Liver (tissue), 9 donors: ENCODE measurements around the gene IQCM. TPM values are rescaled to one million over a fixed set of nuclear protein-coding genes. Genes with fewer than 3 reads are reported as not detected.

ENCODE experiments used
- DNase-seq: peaks from one replicate; pipeline ENCODE4 v3.0.0-alpha.2; 2017; ENCODE audit warnings: low spot score
- H3K27ac ChIP-seq, 2 donors: one replicate each; pipeline ENCODE4 v1.7.0; 2013; ENCODE audit warnings: inconsistent platforms in 2 of 2, low read length in 2 of 2, control low read depth in 1 of 2, low read depth in 1 of 2, mild to moderate bottlenecking in 1 of 2
- H3K27me3 ChIP-seq, 4 donors: one replicate each; pipeline versions ENCODE4 v1.6.1 to v1.7.0; 2013; ENCODE audit warnings: low read length in 3 of 4, inconsistent platforms in 1 of 4, mild to moderate bottlenecking in 1 of 4, moderate library complexity in 1 of 4; ENCODE audit not compliant: control insufficient read depth in 4 of 4, insufficient read depth in 4 of 4
- H3K36me3 ChIP-seq, 4 donors: one replicate each; pipeline versions ENCODE4 v1.6.1 to v1.7.0; 2013; ENCODE audit warnings: low read length in 3 of 4, mild to moderate bottlenecking in 3 of 4, low read depth in 1 of 4, moderate library complexity in 1 of 4; ENCODE audit not compliant: control insufficient read depth in 4 of 4, insufficient read depth in 3 of 4
- H3K4me1 ChIP-seq, 4 donors: one replicate each; pipeline versions ENCODE4 v1.6.1 to v1.7.0; 2013; ENCODE audit warnings: low read length in 3 of 4, mild to moderate bottlenecking in 3 of 4, moderate library complexity in 1 of 4; ENCODE audit not compliant: control insufficient read depth in 4 of 4, insufficient read depth in 4 of 4
- H3K4me3 ChIP-seq, 3 donors: one replicate each; pipeline versions ENCODE4 v1.6.1 to v1.7.0; 2013; ENCODE audit warnings: low read length in 3 of 3, control low read depth in 1 of 3, low read depth in 1 of 3, mild to moderate bottlenecking in 1 of 3
- H3K9ac ChIP-seq, 2 donors: one replicate each; pipeline ENCODE4 v1.7.0; 2013; ENCODE audit warnings: low read length in 2 of 2, mild to moderate bottlenecking in 2 of 2, moderate library complexity in 2 of 2, control low read depth in 1 of 2, low read depth in 1 of 2
- H3K9me3 ChIP-seq, 4 donors: one replicate each; pipeline versions ENCODE4 v1.6.1 to v1.7.0; 2013; ENCODE audit warnings: low read length in 3 of 4; ENCODE audit not compliant: control insufficient read depth in 4 of 4
- EGR1 ChIP-seq, 2 donors: IDR thresholded peaks; 2 replicates each; pipeline ENCODE4 v1.6.1; 2016 to 2018; ENCODE audit warnings: antibody characterized with exemption in 2 of 2, low read depth in 2 of 2
- FOXA2 ChIP-seq: IDR thresholded peaks from 2 replicates; pipeline ENCODE4 v1.6.1; 2016; ENCODE audit warnings: antibody characterized with exemption
- GABPA ChIP-seq, 2 donors: IDR thresholded peaks in 1 of 2; conservative IDR thresholded peaks in 1 of 2; 2 replicates each; pipeline ENCODE4 v1.6.1; 2016; ENCODE audit warnings: antibody characterized with exemption in 2 of 2, mild to moderate bottlenecking in 1 of 2, moderate library complexity in 1 of 2
- HNF4A ChIP-seq, 2 donors: conservative IDR thresholded peaks; 2 replicates each; pipeline ENCODE4 v1.6.1; 2016; ENCODE audit warnings: antibody characterized with exemption in 2 of 2, mild to moderate bottlenecking in 2 of 2
- HNF4G ChIP-seq: IDR thresholded peaks from 2 replicates; pipeline ENCODE4 v1.6.1; 2016; ENCODE audit warnings: antibody characterized with exemption
- JUND ChIP-seq, 2 donors: IDR thresholded peaks; 2 replicates each; pipeline ENCODE4 v1.6.1; 2016; ENCODE audit warnings: antibody characterized with exemption in 2 of 2
- NR2F2 ChIP-seq: IDR thresholded peaks from 2 replicates; pipeline ENCODE4 v1.6.1; 2016; ENCODE audit warnings: antibody characterized with exemption
- RAD21 ChIP-seq, 2 donors: IDR thresholded peaks; 2 replicates each; pipeline ENCODE4 v1.6.1; 2016; ENCODE audit warnings: antibody characterized with exemption in 2 of 2, mild to moderate bottlenecking in 2 of 2
- RXRA ChIP-seq, 2 donors: IDR thresholded peaks; 2 replicates each; pipeline ENCODE4 v1.6.1; 2017 to 2018; ENCODE audit warnings: antibody characterized with exemption in 2 of 2, mild to moderate bottlenecking in 1 of 2
- SP1 ChIP-seq: IDR thresholded peaks from 2 replicates; pipeline ENCODE4 v1.6.1; 2018; ENCODE audit warnings: antibody characterized with exemption, mild to moderate bottlenecking
- TAF1 ChIP-seq: conservative IDR thresholded peaks from 2 replicates; pipeline ENCODE4 v1.6.1; 2016; ENCODE audit warnings: antibody characterized with exemption, mild to moderate bottlenecking
- YY1 ChIP-seq: IDR thresholded peaks from 2 replicates; pipeline ENCODE4 v1.6.1; 2016; ENCODE audit warnings: antibody characterized with exemption, mild to moderate bottlenecking
- WGBS: extraction: QIAGEN DNeasy Blood & Tissue Kit; methylation state at CpG from one replicate; pipeline ENCODE4 v1.1.7; 2013; 5-methylcytosine and 5-hydroxymethylcytosine counted together
- polyA plus RNA-seq, 2 donors: library from polyadenylated mRNA; stranded (reverse) in 1 of 2; unstranded in 1 of 2; fragments of 200-250 nt in 1 of 2; fragments of >200 nt in 1 of 2; fragmentation: Nextera tagmentation in 1 of 2; extraction: Ambion mirVana in 1 of 2; gene quantifications; one replicate each; pipeline versions ENCODE4 v1.2.1 to v1.2.3, GENCODE V29; 2013 to 2015
- total RNA-seq, 2 donors: library from RNA; depleted of rRNA; stranded (reverse); fragments of >200 nt; gene quantifications; one replicate each; pipeline ENCODE4 v1.2.3, GENCODE V29; 2014
- TF ChIP-seq, protein P1 (sequence below): IDR thresholded peaks from 2 replicates; pipeline ENCODE4 v1.6.1; 2016; ENCODE audit warnings: antibody characterized with exemption
- TF ChIP-seq, protein P2 (sequence below): IDR thresholded peaks from 2 replicates; pipeline ENCODE4 v1.6.1; 2016; ENCODE audit warnings: antibody characterized with exemption
- TF ChIP-seq, protein P3 (sequence below): fragments of 150-350 bp; IDR thresholded peaks from 2 replicates; pipeline ENCODE4 v1.5.1; 2017; ENCODE audit warnings: improper control_type of control experiment, low read depth, low read length; ENCODE audit not compliant: missing input control
- TF ChIP-seq, protein P4 (sequence below): IDR thresholded peaks from 2 replicates; pipeline ENCODE4 v1.6.1; 2016; ENCODE audit warnings: antibody characterized with exemption, mild to moderate bottlenecking
- TF ChIP-seq, protein P5 (sequence below): IDR thresholded peaks from 2 replicates; pipeline ENCODE4 v1.6.1; 2016; ENCODE audit warnings: antibody characterized with exemption
- donor health status: healthy.
- donor health status: healthy.
- donor health status: healthy.
- donor health status: healthy.
- donor health status: healthy.

IQCM gene
- total and polyA plus RNA-seq, 4 donors: 0.08 TPM; not detected in 3

DNA sequence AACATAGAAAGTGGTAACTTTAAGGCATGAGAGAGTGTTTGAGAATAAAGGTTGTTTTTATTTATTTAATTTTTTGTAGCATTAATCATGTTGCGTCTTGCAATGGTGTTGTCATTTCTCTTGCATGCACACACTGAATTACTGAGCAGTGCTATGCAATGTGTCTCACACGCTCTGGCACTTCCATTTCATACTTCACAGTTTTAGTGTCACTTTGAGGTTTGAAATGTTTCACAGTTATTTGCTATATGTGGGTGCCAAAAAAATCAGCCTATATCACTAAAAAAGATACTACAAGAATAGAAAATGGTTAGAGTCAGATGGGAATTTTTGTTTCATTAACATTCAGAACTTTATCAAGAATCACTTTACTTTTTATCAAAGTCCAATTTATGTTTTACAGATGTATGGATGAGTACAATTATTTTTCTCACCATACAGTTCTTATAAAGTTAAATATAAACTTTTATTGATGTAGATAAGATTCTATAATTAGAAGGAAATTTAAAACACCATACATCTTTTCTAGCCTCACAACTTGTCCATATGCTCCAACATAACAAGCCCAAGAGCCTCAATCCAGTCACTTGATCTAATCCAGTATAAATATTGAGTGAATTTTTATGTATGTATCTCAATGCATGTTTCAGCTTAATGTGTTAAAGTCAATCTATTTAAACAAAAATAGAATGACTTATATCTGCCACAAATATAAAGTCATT, 114.0 kb downstream of the IQCM start:
- 88% methylated on average over 2 of the region's 2 CpGs for WGBS
- Histone ChIP-seq H3K27me3 (no peaks in the 10 kb centered on the region), H3K9me3 (no peaks in the 10 kb centered on the region), H3K4me3 (no peak overlapping the region), H3K4me1 (no peaks in the 10 kb centered on the region), H3K9ac (no peak overlapping the region), H3K36me3 (no peaks in the 10 kb centered on the region), H3K27ac (no peak overlapping the region)
- TF ChIP-seq, protein P1, sequence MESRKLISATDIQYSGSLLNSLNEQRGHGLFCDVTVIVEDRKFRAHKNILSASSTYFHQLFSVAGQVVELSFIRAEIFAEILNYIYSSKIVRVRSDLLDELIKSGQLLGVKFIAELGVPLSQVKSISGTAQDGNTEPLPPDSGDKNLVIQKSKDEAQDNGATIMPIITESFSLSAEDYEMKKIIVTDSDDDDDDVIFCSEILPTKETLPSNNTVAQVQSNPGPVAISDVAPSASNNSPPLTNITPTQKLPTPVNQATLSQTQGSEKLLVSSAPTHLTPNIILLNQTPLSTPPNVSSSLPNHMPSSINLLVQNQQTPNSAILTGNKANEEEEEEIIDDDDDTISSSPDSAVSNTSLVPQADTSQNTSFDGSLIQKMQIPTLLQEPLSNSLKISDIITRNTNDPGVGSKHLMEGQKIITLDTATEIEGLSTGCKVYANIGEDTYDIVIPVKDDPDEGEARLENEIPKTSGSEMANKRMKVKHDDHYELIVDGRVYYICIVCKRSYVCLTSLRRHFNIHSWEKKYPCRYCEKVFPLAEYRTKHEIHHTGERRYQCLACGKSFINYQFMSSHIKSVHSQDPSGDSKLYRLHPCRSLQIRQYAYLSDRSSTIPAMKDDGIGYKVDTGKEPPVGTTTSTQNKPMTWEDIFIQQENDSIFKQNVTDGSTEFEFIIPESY: no peak
- TF ChIP-seq SP1 (no peak), GABPA (IDR thresholded peaks at IDR 0.05 in 1 of 2, conservative IDR thresholded peaks at IDR 0.05 in 1 of 2) (no peak), HNF4A (conservative IDR thresholded peaks at IDR 0.05) (no peak), RAD21 (IDR thresholded peaks at IDR 0.05) (no peak), EGR1 (IDR thresholded peaks at IDR 0.05; ENCODE audit: low read depth in 2 of 2) (no peak), RXRA (IDR thresholded peaks at IDR 0.05) (no peak), FOXA2 (no peak), HNF4G (no peak), JUND (IDR thresholded peaks at IDR 0.05) (no peak), TAF1 (no peak), YY1 (no peak), NR2F2 (no peak)
- TF ChIP-seq, protein P2, sequence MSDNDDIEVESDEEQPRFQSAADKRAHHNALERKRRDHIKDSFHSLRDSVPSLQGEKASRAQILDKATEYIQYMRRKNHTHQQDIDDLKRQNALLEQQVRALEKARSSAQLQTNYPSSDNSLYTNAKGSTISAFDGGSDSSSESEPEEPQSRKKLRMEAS: no peak
- TF ChIP-seq, protein P3, sequence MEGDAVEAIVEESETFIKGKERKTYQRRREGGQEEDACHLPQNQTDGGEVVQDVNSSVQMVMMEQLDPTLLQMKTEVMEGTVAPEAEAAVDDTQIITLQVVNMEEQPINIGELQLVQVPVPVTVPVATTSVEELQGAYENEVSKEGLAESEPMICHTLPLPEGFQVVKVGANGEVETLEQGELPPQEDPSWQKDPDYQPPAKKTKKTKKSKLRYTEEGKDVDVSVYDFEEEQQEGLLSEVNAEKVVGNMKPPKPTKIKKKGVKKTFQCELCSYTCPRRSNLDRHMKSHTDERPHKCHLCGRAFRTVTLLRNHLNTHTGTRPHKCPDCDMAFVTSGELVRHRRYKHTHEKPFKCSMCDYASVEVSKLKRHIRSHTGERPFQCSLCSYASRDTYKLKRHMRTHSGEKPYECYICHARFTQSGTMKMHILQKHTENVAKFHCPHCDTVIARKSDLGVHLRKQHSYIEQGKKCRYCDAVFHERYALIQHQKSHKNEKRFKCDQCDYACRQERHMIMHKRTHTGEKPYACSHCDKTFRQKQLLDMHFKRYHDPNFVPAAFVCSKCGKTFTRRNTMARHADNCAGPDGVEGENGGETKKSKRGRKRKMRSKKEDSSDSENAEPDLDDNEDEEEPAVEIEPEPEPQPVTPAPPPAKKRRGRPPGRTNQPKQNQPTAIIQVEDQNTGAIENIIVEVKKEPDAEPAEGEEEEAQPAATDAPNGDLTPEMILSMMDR: no peak
- TF ChIP-seq, protein P4, sequence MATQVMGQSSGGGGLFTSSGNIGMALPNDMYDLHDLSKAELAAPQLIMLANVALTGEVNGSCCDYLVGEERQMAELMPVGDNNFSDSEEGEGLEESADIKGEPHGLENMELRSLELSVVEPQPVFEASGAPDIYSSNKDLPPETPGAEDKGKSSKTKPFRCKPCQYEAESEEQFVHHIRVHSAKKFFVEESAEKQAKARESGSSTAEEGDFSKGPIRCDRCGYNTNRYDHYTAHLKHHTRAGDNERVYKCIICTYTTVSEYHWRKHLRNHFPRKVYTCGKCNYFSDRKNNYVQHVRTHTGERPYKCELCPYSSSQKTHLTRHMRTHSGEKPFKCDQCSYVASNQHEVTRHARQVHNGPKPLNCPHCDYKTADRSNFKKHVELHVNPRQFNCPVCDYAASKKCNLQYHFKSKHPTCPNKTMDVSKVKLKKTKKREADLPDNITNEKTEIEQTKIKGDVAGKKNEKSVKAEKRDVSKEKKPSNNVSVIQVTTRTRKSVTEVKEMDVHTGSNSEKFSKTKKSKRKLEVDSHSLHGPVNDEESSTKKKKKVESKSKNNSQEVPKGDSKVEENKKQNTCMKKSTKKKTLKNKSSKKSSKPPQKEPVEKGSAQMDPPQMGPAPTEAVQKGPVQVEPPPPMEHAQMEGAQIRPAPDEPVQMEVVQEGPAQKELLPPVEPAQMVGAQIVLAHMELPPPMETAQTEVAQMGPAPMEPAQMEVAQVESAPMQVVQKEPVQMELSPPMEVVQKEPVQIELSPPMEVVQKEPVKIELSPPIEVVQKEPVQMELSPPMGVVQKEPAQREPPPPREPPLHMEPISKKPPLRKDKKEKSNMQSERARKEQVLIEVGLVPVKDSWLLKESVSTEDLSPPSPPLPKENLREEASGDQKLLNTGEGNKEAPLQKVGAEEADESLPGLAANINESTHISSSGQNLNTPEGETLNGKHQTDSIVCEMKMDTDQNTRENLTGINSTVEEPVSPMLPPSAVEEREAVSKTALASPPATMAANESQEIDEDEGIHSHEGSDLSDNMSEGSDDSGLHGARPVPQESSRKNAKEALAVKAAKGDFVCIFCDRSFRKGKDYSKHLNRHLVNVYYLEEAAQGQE: no peak
- TF ChIP-seq, protein P5, sequence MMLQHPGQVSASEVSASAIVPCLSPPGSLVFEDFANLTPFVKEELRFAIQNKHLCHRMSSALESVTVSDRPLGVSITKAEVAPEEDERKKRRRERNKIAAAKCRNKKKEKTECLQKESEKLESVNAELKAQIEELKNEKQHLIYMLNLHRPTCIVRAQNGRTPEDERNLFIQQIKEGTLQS: no peak
- DNase-seq: no peak
